Measurements from ENCODE around the gene NUTF2.

GRCh38 chr16:67803894-67804293, 42.8 kb upstream of the NUTF2 start:
- TF ChIP-seq EZH2 (IDR thresholded peaks at IDR 0.05; ENCODE audit: borderline replicate concordance, low read length) (no peak), CTCF (IDR thresholded peaks at IDR 0.05; ENCODE audit: low read length) (no peak)

Measured in OCI-LY1 (cell line).